ENCODE data around the gene LRP5. TPM values are rescaled to one million over a fixed set of nuclear protein-coding genes. Genes with fewer than 3 reads are reported as not detected.

Gene LRP5
- total and polyA plus RNA-seq, 9 of the 15 experiments (the other 6 are each of a cell fraction or from before 2014, with no cell fraction given), result 0.48 to 44.2 (median 13.5) TPM

DNA sequence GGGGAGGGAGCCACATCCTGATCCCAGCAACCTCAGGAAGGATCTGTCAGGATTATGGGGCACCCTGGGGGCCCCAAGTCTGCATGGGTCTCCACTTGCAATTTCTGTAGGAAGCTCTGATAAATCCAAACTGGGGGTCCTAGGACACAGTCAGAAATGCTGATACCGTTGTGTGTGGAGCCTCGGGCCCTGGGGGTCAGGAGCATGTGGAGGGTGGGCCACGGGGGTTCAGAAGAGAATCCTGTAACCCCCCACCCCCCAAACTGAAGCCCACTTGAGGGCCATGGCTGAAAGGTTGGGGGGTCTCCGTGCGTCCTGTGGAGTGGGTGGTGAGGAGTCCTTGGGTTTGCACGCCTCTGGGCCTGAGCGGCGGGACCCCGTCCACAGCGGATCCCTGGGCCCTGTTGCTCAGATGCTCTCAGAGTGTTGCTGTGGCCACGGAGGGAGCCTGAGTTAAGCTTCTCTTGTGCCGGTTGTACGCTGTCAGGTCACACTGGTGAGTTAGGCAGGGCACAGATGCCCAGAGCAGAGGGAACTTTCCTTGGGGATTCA is 72.2 kb downstream of the LRP5 start:
- DNase-seq (ENCODE audit: extremely low read depth in 1 of 4, low spot score in 3 of 4), result no peak
- POLR2A ChIA-PET, result no interaction called here

More for the DNA sequence above, 72.2 kb downstream of the LRP5 start:
- CTCF ChIA-PET (ENCODE audit: low intra/inter-chr PET ratio), result interaction anchor here (2.1 kb wide), 1 partner anchor 127 kb away, joined by 11 read pairs; no protein-coding TSS in a partner anchor
- Histone ChIP-seq H3K9me1 (ENCODE audit: control insufficient read depth, insufficient read depth, low read length) (no peaks in the 10 kb centered on the region), H3K4me1 (replicated peaks in 1 of 2; ENCODE audit: control insufficient read depth in 2 of 2, insufficient read depth in 2 of 2, low read length in 2 of 2) (peaks cover 0 to 23% of the 10 kb centered on the region in 2 experiments; a peak in 1 of 5 replicates), H3K4me2 (ENCODE audit: insufficient read depth, low read length) (no peak overlapping the region), H3K9ac (ENCODE audit: insufficient read depth in 1 of 2, low read depth in 2 of 2, low read length in 2 of 2) (no peak overlapping the region), H3K4me3 (no peak overlapping the region), H3K36me3 (ENCODE audit: control insufficient read depth, insufficient read depth, low read length) (peaks cover 36% of the 10 kb centered on the region; the same call in 2 of the 3 replicates), H3K9me3 (replicated peaks; ENCODE audit: control insufficient read depth, insufficient read depth, low read depth, low read length) (no peaks in the 10 kb centered on the region), H3K27ac (ENCODE audit: extremely low read depth, low read depth, low read length) (no peak overlapping the region), H3K27me3 (ENCODE audit: control insufficient read depth in 2 of 2, insufficient read depth in 2 of 2, low read length in 2 of 2) (no peaks in the 10 kb centered on the region), H4K20me1 (replicated peaks; ENCODE audit: control insufficient read depth, insufficient read depth, low read length) (peaks cover 14% of the 10 kb centered on the region; the same call in 1 of the 2 replicates), H3K79me2 (ENCODE audit: control insufficient read depth, insufficient read depth, low read length) (peaks cover 5% of the 10 kb centered on the region; the same call in 1 of the 3 replicates), H2AFZ (ENCODE audit: low read depth, low read length) (no peak overlapping the region)
- BruUV-seq (replicated peaks), result no TSS peak
- no peak for ATAC-seq
- WGBS (ENCODE audit: insufficient coverage, low coverage, missing lambda C conversion rate), result 87% methylated on average over 12 of the region's 13 CpGs
- in situ Hi-C loops (cut with MboI), result no loop called here
- no peak for FAIRE-seq
- intact Hi-C loops (cut with micrococcal nuclease), result loop anchor here (5.0 kb wide), 1 partner anchor 127 kb away; no protein-coding TSS in a partner anchor
- TF ChIP-seq ZNF280B (CRISPR knock-in tag; IDR thresholded peaks at IDR 0.05) (no peak), ZNF76 (CRISPR knock-in tag; IDR thresholded peaks at IDR 0.05; ENCODE audit: borderline replicate concordance) (no peak), GATAD2A (IDR thresholded peaks at IDR 0.05) (no peak), ZC3H8 (IDR thresholded peaks at IDR 0.05) (no peak), CTCF (IDR thresholded peaks at IDR 0.05 in 2 of 3, conservative IDR thresholded peaks at IDR 0.05 in 1 of 3; ENCODE audit: insufficient read depth in 2 of 3, low read depth in 1 of 3, low read length in 3 of 3) (no peak), PCBP2 (IDR thresholded peaks at IDR 0.05; ENCODE audit: low read depth, low read length, poor library complexity, severe bottlenecking) (no peak), NBN (IDR thresholded peaks at IDR 0.05; ENCODE audit: low read depth) (no peak), ZNF184 (CRISPR knock-in tag; IDR thresholded peaks at IDR 0.05) (no peak), ZNF696 (CRISPR knock-in tag; conservative IDR thresholded peaks at IDR 0.05) (no peak), NRF1 (conservative IDR thresholded peaks at IDR 0.05 in 1 of 2, IDR thresholded peaks at IDR 0.05 in 1 of 2) (no peak), U2AF1 (optimal IDR thresholded peaks at IDR 0.05; ENCODE audit: low read depth, low read length) (no peak), KAT7 (CRISPR knock-in tag; IDR thresholded peaks at IDR 0.05; ENCODE audit: borderline replicate concordance) (no peak)
- TF ChIP-seq, protein P1, sequence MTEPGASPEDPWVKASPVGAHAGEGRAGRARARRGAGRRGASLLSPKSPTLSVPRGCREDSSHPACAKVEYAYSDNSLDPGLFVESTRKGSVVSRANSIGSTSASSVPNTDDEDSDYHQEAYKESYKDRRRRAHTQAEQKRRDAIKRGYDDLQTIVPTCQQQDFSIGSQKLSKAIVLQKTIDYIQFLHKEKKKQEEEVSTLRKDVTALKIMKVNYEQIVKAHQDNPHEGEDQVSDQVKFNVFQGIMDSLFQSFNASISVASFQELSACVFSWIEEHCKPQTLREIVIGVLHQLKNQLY (CRISPR knock-in tag; conservative IDR thresholded peaks at IDR 0.05), result no peak
- TF ChIP-seq, protein P2, sequence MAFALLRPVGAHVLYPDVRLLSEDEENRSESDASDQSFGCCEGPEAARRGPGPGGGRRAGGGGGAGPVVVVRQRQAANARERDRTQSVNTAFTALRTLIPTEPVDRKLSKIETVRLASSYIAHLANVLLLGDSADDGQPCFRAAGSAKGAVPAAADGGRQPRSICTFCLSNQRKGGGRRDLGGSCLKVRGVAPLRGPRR (CRISPR knock-in tag; IDR thresholded peaks at IDR 0.05), result no peak
- TF ChIP-seq, protein P3, sequence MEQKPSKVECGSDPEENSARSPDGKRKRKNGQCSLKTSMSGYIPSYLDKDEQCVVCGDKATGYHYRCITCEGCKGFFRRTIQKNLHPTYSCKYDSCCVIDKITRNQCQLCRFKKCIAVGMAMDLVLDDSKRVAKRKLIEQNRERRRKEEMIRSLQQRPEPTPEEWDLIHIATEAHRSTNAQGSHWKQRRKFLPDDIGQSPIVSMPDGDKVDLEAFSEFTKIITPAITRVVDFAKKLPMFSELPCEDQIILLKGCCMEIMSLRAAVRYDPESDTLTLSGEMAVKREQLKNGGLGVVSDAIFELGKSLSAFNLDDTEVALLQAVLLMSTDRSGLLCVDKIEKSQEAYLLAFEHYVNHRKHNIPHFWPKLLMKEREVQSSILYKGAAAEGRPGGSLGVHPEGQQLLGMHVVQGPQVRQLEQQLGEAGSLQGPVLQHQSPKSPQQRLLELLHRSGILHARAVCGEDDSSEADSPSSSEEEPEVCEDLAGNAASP (IDR thresholded peaks at IDR 0.05), result no peak

All from K562 (cell line).